Activated B cell treated with CpG ODN at 0.5 μM for 24 hours (primary cell): ENCODE results near the gene PAPPA. TPM values are rescaled to one million over a fixed set of nuclear protein-coding genes. Genes with fewer than 3 reads are reported as not detected.

ENCODE experiments used
- ATAC-seq: fragments of 200-7000 bp; cut with Tn5 transposase; one replicate; pipeline ENCODE4 v1.10.0; 2021; ENCODE audit warnings: low read depth, mild to moderate bottlenecking, moderate library complexity
- CTCF ChIA-PET: fragments of 350-600 bp; sonication (Branson Sonifier 250); formaldehyde crosslinking; loops from one replicate; lab custom pipeline; 2021; ENCODE audit warnings: antibody characterized with exemption; lab: Charles Lee
- POLR2A ChIA-PET: fragments of 350-600 bp; sonication (Branson Sonifier 250); formaldehyde crosslinking; loops from one replicate; lab custom pipeline; 2021; ENCODE audit warnings: antibody characterized with exemption; lab: Charles Lee
- DNase-seq: peaks from one replicate; pipeline ENCODE4 v3.0.0; 2022
- H3K27ac Mint-ChIP-seq: one replicate; pipeline ENCODE4 v1.8.0; 2020; ENCODE audit warnings: mixed read lengths
- H3K27me3 Mint-ChIP-seq: one replicate; pipeline ENCODE4 v1.8.0; 2021; ENCODE audit warnings: mixed read lengths
- H3K36me3 Mint-ChIP-seq: one replicate; pipeline ENCODE4 v1.8.0; 2021; ENCODE audit warnings: low read depth, mixed read lengths
- H3K4me1 Mint-ChIP-seq: one replicate; pipeline ENCODE4 v1.8.0; 2021; ENCODE audit warnings: mixed read lengths
- H3K4me3 Mint-ChIP-seq: one replicate; pipeline ENCODE4 v1.8.0; 2020; ENCODE audit warnings: mild to moderate bottlenecking, mixed read lengths
- H3K9me3 Mint-ChIP-seq: one replicate; pipeline ENCODE4 v1.8.0; 2020; ENCODE audit warnings: mixed read lengths
- CTCF ChIP-seq: fragments of 200-600 bp; IDR thresholded peaks from one replicate; pipeline ENCODE4 v1.8.0; 2022; ENCODE audit warnings: antibody characterized with exemption, mild to moderate bottlenecking
- intact Hi-C: fragments of 100-400 bp; cut with micrococcal nuclease; formaldehyde crosslinking; loops from one replicate; pipeline ENCODE4 v1.15.1; 2024
- total RNA-seq: library from RNA; stranded (reverse); gene quantifications from 2 replicates; pipeline ENCODE4 v1.2.3, GENCODE V29; 2022

Gene PAPPA
- total RNA-seq, 1 donor from 2014 or later, result not detected

- Mint-ChIP-seq H3K4me3 (no peak overlapping the region), H3K36me3 (no peaks in the 10 kb centered on the region), H3K27me3 (peaks cover 4% of the 10 kb centered on the region), H3K4me1 (no peaks in the 10 kb centered on the region), H3K27ac (no peak overlapping the region), H3K9me3 (peaks cover 3% of the 10 kb centered on the region)
- ChIA-PET POLR2A (no interaction called here), CTCF (no interaction called here)
- ATAC-seq (no peak), DNase-seq (no peak)
- intact Hi-C loops, result no loop called here
- TF ChIP-seq CTCF, result no peak
Measured at GRCh38 chr9:116250891-116251290, 97.3 kb downstream of the PAPPA start.

GRCh38 chr9:116251366-116251765 is 97.8 kb downstream of the PAPPA start:
- intact Hi-C loops, result no loop called here
- no peak for TF ChIP-seq CTCF
- H3K4me3 Mint-ChIP-seq, result no peak overlapping the region
- no peak for ATAC-seq
- no peak overlapping the region for H3K27ac Mint-ChIP-seq
- ChIA-PET CTCF (no interaction called here), POLR2A (no interaction called here)
- no peak for DNase-seq
- H3K9me3 Mint-ChIP-seq, result peaks cover 3% of the 10 kb centered on the region
- H3K36me3 Mint-ChIP-seq, result no peaks in the 10 kb centered on the region
- no peaks in the 10 kb centered on the region for H3K4me1 Mint-ChIP-seq
- peaks cover 4% of the 10 kb centered on the region for H3K27me3 Mint-ChIP-seq

GRCh38 chr9:116260531-116260930 is 106.9 kb downstream of the PAPPA start:
- intact Hi-C loops, result no loop called here
- Mint-ChIP-seq H3K36me3 (no peaks in the 10 kb centered on the region), H3K27ac (no peak overlapping the region), H3K4me3 (no peak overlapping the region), H3K27me3 (no peaks in the 10 kb centered on the region), H3K9me3 (no peaks in the 10 kb centered on the region), H3K4me1 (no peaks in the 10 kb centered on the region)
- TF ChIP-seq CTCF, result no peak
- no peak for ATAC-seq
- no peak for DNase-seq
- ChIA-PET POLR2A (no interaction called here), CTCF (no interaction called here)

GRCh38 chr9:116262448-116262847 is 108.9 kb downstream of the PAPPA start:
- no peaks in the 10 kb centered on the region for H3K9me3 Mint-ChIP-seq
- H3K36me3 Mint-ChIP-seq, result no peaks in the 10 kb centered on the region
- POLR2A ChIA-PET, result no interaction called here
- H3K27ac Mint-ChIP-seq, result no peak overlapping the region
- no peaks in the 10 kb centered on the region for H3K4me1 Mint-ChIP-seq
- TF ChIP-seq CTCF, result no peak
- ATAC-seq (no peak), DNase-seq (no peak)
- CTCF ChIA-PET, result no interaction called here
- intact Hi-C loops, result no loop called here
- no peaks in the 10 kb centered on the region for H3K27me3 Mint-ChIP-seq
- no peak overlapping the region for H3K4me3 Mint-ChIP-seq

- intact Hi-C loops, result no loop called here
- CTCF ChIA-PET, result no interaction called here
- Mint-ChIP-seq H3K27me3 (no peaks in the 10 kb centered on the region), H3K9me3 (no peaks in the 10 kb centered on the region), H3K36me3 (no peaks in the 10 kb centered on the region), H3K4me1 (no peaks in the 10 kb centered on the region), H3K4me3 (no peak overlapping the region), H3K27ac (no peak overlapping the region)
- POLR2A ChIA-PET, result no interaction called here
- ATAC-seq, result no peak
- DNase-seq, result no peak
- TF ChIP-seq CTCF, result no peak
Measured at GRCh38 chr9:116264361-116264760, 110.8 kb downstream of the PAPPA start.
